Measurements from ENCODE around the gene CLEC7A. TPM values are rescaled to one million over a fixed set of nuclear protein-coding genes. Genes with fewer than 3 reads are reported as not detected.

CLEC7A gene
- total and polyA plus RNA-seq, 4 donors: 2.8 to 7.0 (median 3.8) TPM

GRCh38 chr12:10165421-10165820 is 35.4 kb upstream of the CLEC7A start:
- Histone ChIP-seq H3K4me1 (ENCODE audit: control insufficient read depth in 4 of 4, insufficient read depth in 4 of 4, low read length in 3 of 4) (peaks cover 0 to 5% (median 0%) of the 10 kb centered on the region in 4 donors), H3K4me3 (ENCODE audit: low read depth in 1 of 3, low read length in 3 of 3) (no peak overlapping the region), H3K9ac (ENCODE audit: low read depth in 1 of 2, low read length in 2 of 2) (no peak overlapping the region), H3K27me3 (ENCODE audit: control insufficient read depth in 4 of 4, insufficient read depth in 4 of 4, low read length in 3 of 4) (no peaks in the 10 kb centered on the region), H3K27ac (ENCODE audit: low read depth in 1 of 2, low read length in 2 of 2) (no peak overlapping the region), H3K36me3 (ENCODE audit: control insufficient read depth in 4 of 4, insufficient read depth in 3 of 4, low read depth in 1 of 4, low read length in 3 of 4) (no peaks in the 10 kb centered on the region), H3K9me3 (ENCODE audit: control insufficient read depth in 4 of 4, low read length in 3 of 4) (no peaks in the 10 kb centered on the region)
- TF ChIP-seq RAD21 (IDR thresholded peaks at IDR 0.05) (no peak), YY1 (IDR thresholded peaks at IDR 0.05) (no peak), EGR1 (IDR thresholded peaks at IDR 0.05; ENCODE audit: low read depth in 2 of 2) (no peak), FOXA1 (IDR thresholded peaks at IDR 0.05) (no peak), TAF1 (conservative IDR thresholded peaks at IDR 0.05) (no peak), ATF3 (IDR thresholded peaks at IDR 0.05) (no peak), HNF4G (IDR thresholded peaks at IDR 0.05) (no peak), SP1 (IDR thresholded peaks at IDR 0.05) (no peak), ZBTB33 (IDR thresholded peaks at IDR 0.05) (no peak), MAX (IDR thresholded peaks at IDR 0.05) (no peak), REST (IDR thresholded peaks at IDR 0.05) (no peak), CTCF (IDR thresholded peaks at IDR 0.05; ENCODE audit: low read depth, low read length, missing input control) (no peak), FOXA2 (IDR thresholded peaks at IDR 0.05) (no peak), RXRA (IDR thresholded peaks at IDR 0.05) (no peak), NR2F2 (IDR thresholded peaks at IDR 0.05) (no peak), HNF4A (conservative IDR thresholded peaks at IDR 0.05) (no peak), GABPA (IDR thresholded peaks at IDR 0.05 in 1 of 2, conservative IDR thresholded peaks at IDR 0.05 in 1 of 2) (no peak)
- WGBS: 53% methylated on average over 1 of the region's 1 CpG
- no peak for DNase-seq (ENCODE audit: low spot score)

GRCh38 chr12:10163084-10163483 is 33.1 kb upstream of the CLEC7A start:
- WGBS: 78% methylated on average over 3 of the region's 3 CpGs
- TF ChIP-seq HNF4A (conservative IDR thresholded peaks at IDR 0.05): no peak
- no peak for TF ChIP-seq FOXA1 (IDR thresholded peaks at IDR 0.05)
- TF ChIP-seq EGR1 (IDR thresholded peaks at IDR 0.05; ENCODE audit: low read depth in 2 of 2): no peak
- TF ChIP-seq HNF4G (IDR thresholded peaks at IDR 0.05): no peak
- no peak for TF ChIP-seq ATF3 (IDR thresholded peaks at IDR 0.05)
- no peak for TF ChIP-seq ZBTB33 (IDR thresholded peaks at IDR 0.05)
- TF ChIP-seq MAX (IDR thresholded peaks at IDR 0.05): no peak
- H3K9ac ChIP-seq (ENCODE audit: low read depth in 1 of 2, low read length in 2 of 2): no peak overlapping the region
- no peaks in the 10 kb centered on the region for H3K9me3 ChIP-seq (ENCODE audit: control insufficient read depth in 4 of 4, low read length in 3 of 4)
- no peak for DNase-seq (ENCODE audit: low spot score)
- no peak overlapping the region for H3K4me3 ChIP-seq (ENCODE audit: low read depth in 1 of 3, low read length in 3 of 3)
- no peaks in the 10 kb centered on the region for H3K27me3 ChIP-seq (ENCODE audit: control insufficient read depth in 4 of 4, insufficient read depth in 4 of 4, low read length in 3 of 4)
- no peak overlapping the region for H3K27ac ChIP-seq (ENCODE audit: low read depth in 1 of 2, low read length in 2 of 2)
- H3K4me1 ChIP-seq (ENCODE audit: control insufficient read depth in 4 of 4, insufficient read depth in 4 of 4, low read length in 3 of 4): peaks cover 0 to 5% (median 0%) of the 10 kb centered on the region in 4 donors
- H3K36me3 ChIP-seq (ENCODE audit: control insufficient read depth in 4 of 4, insufficient read depth in 3 of 4, low read depth in 1 of 4, low read length in 3 of 4): no peaks in the 10 kb centered on the region
